GM18505 (cell line): Measurements from ENCODE around the gene CEP72.

Experiments used
- ATAC-seq: cut with Tn5 transposase; IDR thresholded peaks from one replicate; pipeline ENCODE4 v1.9.1; 2021; ENCODE audit not compliant: unreplicated experiment
- POLR2A ChIP-seq: IDR thresholded peaks from 4 replicates; pipeline ENCODE4 v1.6.1; 2011; ENCODE audit warnings: borderline replicate concordance; ENCODE audit not compliant: insufficient read depth, insufficient read length; ENCODE audit errors: extremely low read depth

CEP72 gene

GRCh38 chr5:611731-612486, at the start of gene CEP72:
Gene CEP72 (plus strand): TSS chr5:612340. CDS start chr5:612362, 22 bp downstream.
- peak; percentile 82 for ATAC-seq
- peak; percentile 66 for TF ChIP-seq POLR2A

- TF ChIP-seq POLR2A: no peak
- ATAC-seq: no peak
Observed at GRCh38 chr5:565782-566440, 46.2 kb upstream of the CEP72 start.

- TF ChIP-seq POLR2A: no peak
- ATAC-seq: no peak
Observed at GRCh38 chr5:566636-567309, 45.4 kb upstream of the CEP72 start.

GRCh38 chr5:567664-568060, 44.5 kb upstream of the CEP72 start:
- TF ChIP-seq POLR2A: no peak
- ATAC-seq: no peak

- TF ChIP-seq POLR2A: no peak
- no peak for ATAC-seq
Observed at GRCh38 chr5:568061-568781, 43.9 kb upstream of the CEP72 start.

- no peak for TF ChIP-seq POLR2A
- ATAC-seq: no peak
Observed at GRCh38 chr5:568809-569208, 43.3 kb upstream of the CEP72 start.

GRCh38 chr5:569358-569867, 42.7 kb upstream of the CEP72 start:
- no peak for TF ChIP-seq POLR2A
- ATAC-seq: no peak

GRCh38 chr5:569868-570361, 42.2 kb upstream of the CEP72 start:
- no peak for TF ChIP-seq POLR2A
- ATAC-seq: no peak

- ATAC-seq: no peak
- TF ChIP-seq POLR2A: no peak
Observed at GRCh38 chr5:570446-570845, 41.7 kb upstream of the CEP72 start.

GRCh38 chr5:570886-571285, 41.3 kb upstream of the CEP72 start:
- ATAC-seq: no peak

GRCh38 chr5:571791-572190, 40.3 kb upstream of the CEP72 start:
- ATAC-seq: no peak
- TF ChIP-seq POLR2A: no peak

More at GRCh38 chr5:570886-571285, 41.3 kb upstream of the CEP72 start:
- TF ChIP-seq POLR2A: no peak

GRCh38 chr5:572398-573019, 39.6 kb upstream of the CEP72 start:
- no peak for TF ChIP-seq POLR2A

More at GRCh38 chr5:572398-573019, 39.6 kb upstream of the CEP72 start:
- ATAC-seq: no peak
